Bronchial epithelial cell (primary cell): ENCODE measurements around the gene SPATA25. TPM values are rescaled to one million over a fixed set of nuclear protein-coding genes. Genes with fewer than 3 reads are reported as not detected.
A peak's percentile ranks its signal among the peaks of the same experiment; 100 is the strongest.

Experiments used
- DNase-seq: peaks from one replicate; pipeline ENCODE4 v3.0.0-alpha.2; 2010; ENCODE audit warnings: low read depth
- FAIRE-seq: peaks from 2 replicates; lab custom pipeline; 2011; peaks lifted over from hg19 to GRCh38; lab: Jason Lieb, UNC
- H3K27me3 ChIP-seq: 2 replicates; pipeline ENCODE4 v1.5.1; 2011; ENCODE audit warnings: low read length; ENCODE audit not compliant: control insufficient read depth, insufficient read depth
- H3K36me3 ChIP-seq: 2 replicates; pipeline ENCODE4 v1.5.1; 2011; ENCODE audit warnings: low read length; ENCODE audit not compliant: control insufficient read depth, insufficient read depth
- H3K4me3 ChIP-seq: 2 replicates; pipeline ENCODE4 v1.5.1; 2011; ENCODE audit warnings: mild to moderate bottlenecking, low read depth, low read length, control low read depth
- CTCF ChIP-seq: IDR thresholded peaks from 2 replicates; pipeline ENCODE4 v1.5.1; 2011; ENCODE audit warnings: mild to moderate bottlenecking, moderate library complexity, low read length, control low read depth, inconsistent platforms; ENCODE audit not compliant: insufficient read depth, severe bottlenecking
- total RNA-seq: library from RNA; depleted of rRNA; stranded (reverse); fragments of >200 nt; gene quantifications from 2 replicates; pipeline ENCODE4 v1.2.1, GENCODE V29; 2014

Gene SPATA25
- total RNA-seq, 1 donor from 2014 or later: 0.53 TPM

GRCh38 chr20:45896641-45897161, 9.3 kb upstream of the SPATA25 start:
- peaks cover 16% of the 10 kb centered on the region for H3K36me3 ChIP-seq
- no peaks in the 10 kb centered on the region for H3K27me3 ChIP-seq
- no peak for DNase-seq
- no peak for TF ChIP-seq CTCF
- FAIRE-seq: no peak
- no peak overlapping the region for H3K4me3 ChIP-seq

GRCh38 chr20:45894797-45895196, 7.4 kb upstream of the SPATA25 start:
- Histone ChIP-seq H3K36me3 (peaks cover 16% of the 10 kb centered on the region), H3K27me3 (no peaks in the 10 kb centered on the region), H3K4me3 (no peak overlapping the region)
- DNase-seq (no peak), FAIRE-seq (no peak)
- no peak for TF ChIP-seq CTCF

GRCh38 chr20:45893831-45894230, 6.4 kb upstream of the SPATA25 start:
- Histone ChIP-seq H3K4me3 (no peak overlapping the region), H3K36me3 (peaks cover 14% of the 10 kb centered on the region), H3K27me3 (no peaks in the 10 kb centered on the region)
- no peak for TF ChIP-seq CTCF
- FAIRE-seq (no peak), DNase-seq (no peak)

- no peak for FAIRE-seq
- Histone ChIP-seq H3K27me3 (no peaks in the 10 kb centered on the region), H3K36me3 (peaks cover 11% of the 10 kb centered on the region), H3K4me3 (no peak overlapping the region)
- no peak for TF ChIP-seq CTCF
- DNase-seq: peak; percentile 57
Observed at GRCh38 chr20:45892828-45893500, 5.5 kb upstream of the SPATA25 start.

GRCh38 chr20:45892049-45892825, 4.8 kb upstream of the SPATA25 start:
- FAIRE-seq: no peak
- peak overlapping the region; percentile 89 for H3K4me3 ChIP-seq

More at GRCh38 chr20:45892049-45892825, 4.8 kb upstream of the SPATA25 start:
- H3K27me3 ChIP-seq: no peaks in the 10 kb centered on the region
- H3K36me3 ChIP-seq: peaks cover 9% of the 10 kb centered on the region
- peak; percentile 12 for TF ChIP-seq CTCF
- DNase-seq: peak; percentile 45
